Omental fat pad (tissue), 4 donors: ENCODE results near the gene GON7. TPM values are rescaled to one million over a fixed set of nuclear protein-coding genes. Genes with fewer than 3 reads are reported as not detected.

Source experiments
- total RNA-seq, 4 donors: library from RNA; depleted of rRNA; stranded (reverse); fragments of >200 nt; gene quantifications; one replicate each; pipeline ENCODE4 v1.1.0, GENCODE V29; 2016

The GON7 gene
- total RNA-seq, 4 donors from 2014 or later = 6.9 to 8.2 (median 7.7) TPM

Other genes starting within 250 kb of the GON7 start
- 10 to 100 TPM; 32.6 to 94.9 (median 54.6) TPM for gene ITPK1, start 91.1 kb downstream of the GON7 start, total RNA-seq
- 10 to 100 TPM; 18.0 to 29.6 (median 24.3) TPM for gene MOAP1, start 22.2 kb downstream of the GON7 start, total RNA-seq
- gene LYSET, start 21.7 kb downstream of the GON7 start, total RNA-seq = 10 to 100 TPM in 2 of 4 donors, 1 to 10 TPM in 2; 5.7 to 18.5 (median 9.2) TPM
- 10 to 100 TPM; 12.0 to 23.0 (median 18.0) TPM for gene UBR7, start 191 bp upstream of the GON7 start, total RNA-seq
- gene BTBD7, start 126.0 kb upstream of the GON7 start, total RNA-seq = 10 to 100 TPM; 20.5 to 34.0 (median 25.7) TPM
- gene COX8C, start 140.1 kb upstream of the GON7 start, total RNA-seq = not detected
- under 1 TPM in 3 of 4 donors, not detected in 1; 0.06 to 0.24 (median 0.19) TPM for gene UNC79, start 223.9 kb upstream of the GON7 start, total RNA-seq